Heart left ventricle (tissue), 16 donors: ENCODE data around the gene RGSL1. TPM values are rescaled to one million over a fixed set of nuclear protein-coding genes. Genes with fewer than 3 reads are reported as not detected.
A peak's percentile ranks its signal among the peaks of the same experiment; 100 is the strongest.

Experiments used
- ATAC-seq, 4 donors: fragments of 200-7000 bp; cut with Tn5 transposase; one replicate each; pipeline ENCODE4 v1.9.1; 2020 to 2022; ENCODE audit warnings: moderate library complexity in 4 of 4, mild to moderate bottlenecking in 3 of 4, moderate number of reproducible peaks in 1 of 4
- DNase-seq, 5 donors: peaks; one replicate each; pipeline ENCODE4 v3.0.0-alpha.2; 2020
- H3K27ac ChIP-seq, 12 donors: fragments of 200-600 bp; sonication (generic) in 4 of 12; one replicate each; pipeline versions ENCODE4 v1.5.0 to v1.8.0; 2016 to 2022; ENCODE audit warnings: mild to moderate bottlenecking in 2 of 12
- H3K27me3 ChIP-seq, 9 donors: fragments of 200-600 bp; sonication (generic) in 2 of 9; one replicate each; pipeline versions ENCODE4 v1.5.1 to v1.8.0; 2016 to 2022; ENCODE audit warnings: mild to moderate bottlenecking in 3 of 9
- H3K36me3 ChIP-seq, 9 donors: fragments of 200-600 bp; sonication (generic) in 2 of 9; one replicate each; pipeline versions ENCODE4 v1.5.0 to v1.8.0; 2018 to 2022; ENCODE audit warnings: mild to moderate bottlenecking in 2 of 9
- H3K4me1 ChIP-seq, 12 donors: fragments of 200-600 bp; sonication (generic) in 4 of 12; one replicate each; pipeline versions ENCODE4 v1.5.0 to v1.8.0; 2016 to 2022; ENCODE audit warnings: mild to moderate bottlenecking in 3 of 12
- H3K4me3 ChIP-seq, 12 donors: fragments of 200-600 bp; sonication (generic) in 4 of 12; one replicate each; pipeline versions ENCODE4 v1.5.0 to v1.8.0; 2017 to 2022; ENCODE audit warnings: mild to moderate bottlenecking in 9 of 12, moderate library complexity in 4 of 12
- H3K9me3 ChIP-seq, 12 donors: fragments of 200-600 bp; sonication (generic) in 4 of 12; one replicate each; pipeline versions ENCODE4 v1.5.0 to v1.8.0; 2016 to 2022; ENCODE audit warnings: mild to moderate bottlenecking in 1 of 12
- POLR2A ChIP-seq, 2 donors: fragments of 450-650 bp; IDR thresholded peaks; one replicate each; pipeline ENCODE4 v1.6.1; 2017; ENCODE audit warnings: antibody characterized with exemption in 2 of 2, mild to moderate bottlenecking in 2 of 2, moderate library complexity in 2 of 2
- WGBS, 4 donors: extraction: QIAGEN DNeasy Blood & Tissue Kit in 2 of 4; methylation state at CpG; one replicate each; pipeline versions ENCODE4 v1.1.5 to v1.1.7; 2013 to 2018; 5-methylcytosine and 5-hydroxymethylcytosine counted together
- intact Hi-C, 10 donors: fragments of 100-400 bp; cut with DNase I; formaldehyde crosslinking; loops; one replicate each; pipeline versions ENCODE4 v1.11.1 to v1.14.2; 2022
- polyA plus RNA-seq, 2 donors: library from polyadenylated mRNA; stranded (reverse); fragments of 200-250 nt; gene quantifications; one replicate each; pipeline ENCODE4 v1.2.3, GENCODE V29; 2013
- total RNA-seq, 9 donors: library from RNA; depleted of rRNA in 2 of 9; stranded (reverse); fragments of >200 nt in 2 of 9; fragmentation: NEBNext Ultra II Directional in 3 of 9; extraction: Animal tissue kit (Norgen Biotek cat#: 25700) in 3 of 9; gene quantifications; one replicate each; pipeline versions ENCODE4 v1.1.0 to v1.2.4, GENCODE V29; 2016 to 2023
- TF ChIP-seq, protein P1 (sequence below), 12 donors: fragments of 200-600 bp; sonication (generic) in 4 of 12; IDR thresholded peaks; one replicate each; pipeline versions ENCODE4 v1.5.0 to v1.8.0; 2018 to 2022; ENCODE audit warnings: antibody characterized with exemption in 12 of 12, mild to moderate bottlenecking in 5 of 12
- donor health status: ischemic (EF 13 %, LVEDD 7.1; RV severe dilation, severe dysfunction).
- donor health status: healthy with polysubstance abuse.
- donor health status: DM: no; HTN: yes; CAD: no.
- donor health status: DM: no; HTN: no; CAD: no.
- donor health status: ischemic (EF 25% LVEDD 6.9; RV normal size, moderate dysfunction).
- donor health status: ischemic (EF 25% LVEDD 5.7; RV mildly dilated, moderate dysfunction).
- donor health status: healthy.
- donor health status: DM: yes; HTN: yes; CAD: no.
- donor health status: ischemic (EF 35%, LVEDD 5.7; RV mildly dilated, moderate dysfunction).
- donor health status: nonischemic (EF 11% LVEDD 7.7; RV severe dilation, severe dysfunction).
- donor health status: DM: yes; HTN: yes; CAD: no.
- donor health status: PGD.
- donor health status: ischemic (EF 29% LVEDD 5.4; RV normal size, mild dysfunction).
- donor health status: nonischemic (EF 23%, LVEDD 6.1; RV moderate dilation, normal function).

RGSL1 gene
- total and polyA plus RNA-seq, 11 donors = not detected

GRCh38 chr1:182473556-182473955, 23.6 kb downstream of the RGSL1 start:
- WGBS, 4 donors = 87 to 100% (median 90%) methylated on average over 4 of the region's 4 CpGs
- ATAC-seq (no peak), DNase-seq (no peak)
- TF ChIP-seq, protein P1, sequence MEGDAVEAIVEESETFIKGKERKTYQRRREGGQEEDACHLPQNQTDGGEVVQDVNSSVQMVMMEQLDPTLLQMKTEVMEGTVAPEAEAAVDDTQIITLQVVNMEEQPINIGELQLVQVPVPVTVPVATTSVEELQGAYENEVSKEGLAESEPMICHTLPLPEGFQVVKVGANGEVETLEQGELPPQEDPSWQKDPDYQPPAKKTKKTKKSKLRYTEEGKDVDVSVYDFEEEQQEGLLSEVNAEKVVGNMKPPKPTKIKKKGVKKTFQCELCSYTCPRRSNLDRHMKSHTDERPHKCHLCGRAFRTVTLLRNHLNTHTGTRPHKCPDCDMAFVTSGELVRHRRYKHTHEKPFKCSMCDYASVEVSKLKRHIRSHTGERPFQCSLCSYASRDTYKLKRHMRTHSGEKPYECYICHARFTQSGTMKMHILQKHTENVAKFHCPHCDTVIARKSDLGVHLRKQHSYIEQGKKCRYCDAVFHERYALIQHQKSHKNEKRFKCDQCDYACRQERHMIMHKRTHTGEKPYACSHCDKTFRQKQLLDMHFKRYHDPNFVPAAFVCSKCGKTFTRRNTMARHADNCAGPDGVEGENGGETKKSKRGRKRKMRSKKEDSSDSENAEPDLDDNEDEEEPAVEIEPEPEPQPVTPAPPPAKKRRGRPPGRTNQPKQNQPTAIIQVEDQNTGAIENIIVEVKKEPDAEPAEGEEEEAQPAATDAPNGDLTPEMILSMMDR (IDR thresholded peaks at IDR 0.05) = no peak
- TF ChIP-seq POLR2A (IDR thresholded peaks at IDR 0.05) = no peak
- Histone ChIP-seq H3K27ac (no peak overlapping the region), H3K27me3 (no peaks in the 10 kb centered on the region), H3K36me3 (no peaks in the 10 kb centered on the region), H3K4me3 (no peak overlapping the region), H3K9me3 (peaks cover 0 to 15% (median 4%) of the 10 kb centered on the region in 12 donors), H3K4me1 (no peaks in the 10 kb centered on the region)
- intact Hi-C loops = no loop called here

- Histone ChIP-seq H3K27ac (no peak overlapping the region), H3K4me1 (no peaks in the 10 kb centered on the region), H3K36me3 (no peaks in the 10 kb centered on the region), H3K4me3 (no peak overlapping the region), H3K27me3 (no peaks in the 10 kb centered on the region), H3K9me3 (peaks cover 0 to 28% (median 8%) of the 10 kb centered on the region in 12 donors)
- DNase-seq (peak in 3 of 5 donors; percentile 33 to 62 (median 41)), ATAC-seq (peak in 3 of 4 donors; percentile 64 to 69 (median 68))
- TF ChIP-seq POLR2A (IDR thresholded peaks at IDR 0.05) = no peak
- TF ChIP-seq, protein P1 (IDR thresholded peaks at IDR 0.05) = no peak
- 44 to 52% (median 52%) methylated on average over 2 of the region's 2 CpGs for WGBS, 4 donors
- intact Hi-C loops = no loop called here
These were observed 26.7 kb downstream of the RGSL1 start for GRCh38 chr1:182476625-182477024.

DNA sequence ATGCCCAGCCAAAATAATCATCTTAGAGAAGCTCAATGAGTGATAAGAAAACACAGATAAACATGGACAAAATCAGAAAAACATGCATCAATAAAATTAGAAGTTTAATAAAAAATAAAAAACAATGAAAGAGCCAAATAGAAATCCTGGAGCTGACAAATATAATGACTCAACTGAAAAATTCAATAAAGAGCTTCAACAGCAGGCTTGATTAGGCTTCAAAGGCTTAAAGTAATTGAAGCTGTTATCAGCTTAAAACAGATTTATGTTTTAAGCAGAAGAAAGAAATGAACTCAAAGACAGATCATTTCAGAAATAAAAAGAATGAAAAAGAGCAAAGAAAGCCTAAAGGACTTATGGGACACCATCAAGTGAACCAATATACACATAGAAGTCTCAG, 28.3 kb downstream of the RGSL1 start:
- intact Hi-C loops = no loop called here
- no peak for ATAC-seq
- no peak overlapping the region for H3K4me3 ChIP-seq
- H3K36me3 ChIP-seq = no peaks in the 10 kb centered on the region
- peaks cover 0 to 30% (median 8%) of the 10 kb centered on the region in 12 donors for H3K9me3 ChIP-seq
- H3K27me3 ChIP-seq = no peaks in the 10 kb centered on the region
- no peak for DNase-seq
- no peak overlapping the region for H3K27ac ChIP-seq
- TF ChIP-seq, protein P1 (IDR thresholded peaks at IDR 0.05) = no peak
- TF ChIP-seq POLR2A (IDR thresholded peaks at IDR 0.05) = no peak
- H3K4me1 ChIP-seq = no peaks in the 10 kb centered on the region

- Histone ChIP-seq H3K4me3 (no peak overlapping the region), H3K36me3 (no peaks in the 10 kb centered on the region), H3K27ac (no peak overlapping the region), H3K27me3 (no peaks in the 10 kb centered on the region), H3K4me1 (no peaks in the 10 kb centered on the region), H3K9me3 (peaks cover 0 to 10% (median 0%) of the 10 kb centered on the region in 12 donors)
- TF ChIP-seq, protein P1 (IDR thresholded peaks at IDR 0.05) = no peak
- no peak for TF ChIP-seq POLR2A (IDR thresholded peaks at IDR 0.05)
- WGBS, 4 donors = 92 to 100% (median 95%) methylated on average over 2 of the region's 2 CpGs
- intact Hi-C loops = no loop called here
- DNase-seq = no peak
- ATAC-seq = peak in 1 of 4 donors; percentile 11
These were observed 34.1 kb downstream of the RGSL1 start for GRCh38 chr1:182484067-182484466.
